Activated T-helper 1 cell treated with anti-CD3 and anti-CD28 coated beads, Interleukin-12 subunit alpha, Interleukin-12 subunit beta, Interleukin-2, Interleukin-4 antibody, amounts not matched to agents 30 ng/mL and 10 ng/mL and 1 ng/mL, durations not matched to agents 14 hours and 24 hours and 36 hours (primary cell): ENCODE data around the gene ARL8B. TPM values are rescaled to one million over a fixed set of nuclear protein-coding genes. Genes with fewer than 3 reads are reported as not detected.

Experiments
- DNase-seq: peaks from one replicate; pipeline ENCODE4 v3.0.0; 2021; ENCODE audit warnings: low spot score
- H3K27ac Mint-ChIP-seq: one replicate; pipeline ENCODE4 v1.8.0; 2021; ENCODE audit warnings: mild to moderate bottlenecking, mixed read lengths
- H3K27me3 Mint-ChIP-seq: one replicate; pipeline ENCODE4 v1.8.0; 2022; ENCODE audit warnings: mild to moderate bottlenecking, moderate library complexity, mixed read lengths; ENCODE audit not compliant: insufficient read depth
- H3K36me3 Mint-ChIP-seq: one replicate; pipeline ENCODE4 v1.8.0; 2021; ENCODE audit warnings: low read depth, mixed read lengths
- H3K4me1 Mint-ChIP-seq: one replicate; pipeline ENCODE4 v1.8.0; 2021; ENCODE audit warnings: low read depth, mixed read lengths
- H3K4me3 Mint-ChIP-seq: one replicate; pipeline ENCODE4 v1.8.0; 2021; ENCODE audit warnings: mild to moderate bottlenecking, moderate library complexity, mixed read lengths
- H3K9me3 Mint-ChIP-seq: one replicate; pipeline ENCODE4 v1.8.0; 2021; ENCODE audit warnings: mixed read lengths
- intact Hi-C: fragments of 100-400 bp; cut with micrococcal nuclease; formaldehyde crosslinking; loops from one replicate; pipeline ENCODE4 v1.15.1; 2024
- total RNA-seq: library from RNA; stranded (reverse); gene quantifications from 2 replicates; pipeline ENCODE4 v1.2.3, GENCODE V29; 2022

The ARL8B gene
- total RNA-seq, 1 donor from 2014 or later, result 43.4 TPM

- Mint-ChIP-seq H3K27me3 (no peaks in the 10 kb centered on the region), H3K27ac (peak overlapping the region; percentile 13), H3K36me3 (peaks cover 50% of the 10 kb centered on the region), H3K9me3 (no peaks in the 10 kb centered on the region), H3K4me3 (no peak overlapping the region), H3K4me1 (no peaks in the 10 kb centered on the region)
- no peak for DNase-seq
- intact Hi-C loops, result no loop called here
These were observed 95.9 kb downstream of the ARL8B start for GRCh38 chr3:5217824-5218595.

- Mint-ChIP-seq H3K27me3 (no peaks in the 10 kb centered on the region), H3K4me1 (no peaks in the 10 kb centered on the region), H3K9me3 (no peaks in the 10 kb centered on the region), H3K27ac (no peak overlapping the region), H3K4me3 (no peak overlapping the region), H3K36me3 (peaks cover 42% of the 10 kb centered on the region)
- intact Hi-C loops, result no loop called here
- no peak for DNase-seq
These were observed 96.7 kb downstream of the ARL8B start for GRCh38 chr3:5218815-5219214.

- no peak for DNase-seq
- Mint-ChIP-seq H3K27me3 (no peaks in the 10 kb centered on the region), H3K36me3 (peaks cover 38% of the 10 kb centered on the region), H3K4me1 (no peaks in the 10 kb centered on the region), H3K9me3 (no peaks in the 10 kb centered on the region), H3K27ac (no peak overlapping the region), H3K4me3 (no peak overlapping the region)
- intact Hi-C loops, result no loop called here
These were observed 97.1 kb downstream of the ARL8B start for GRCh38 chr3:5219216-5219615.

- H3K4me1 Mint-ChIP-seq, result no peaks in the 10 kb centered on the region
- no peak for DNase-seq
- no peak overlapping the region for H3K4me3 Mint-ChIP-seq
- H3K27ac Mint-ChIP-seq, result no peak overlapping the region
- H3K36me3 Mint-ChIP-seq, result peaks cover 31% of the 10 kb centered on the region
- intact Hi-C loops, result no loop called here
- no peaks in the 10 kb centered on the region for H3K9me3 Mint-ChIP-seq
- H3K27me3 Mint-ChIP-seq, result no peaks in the 10 kb centered on the region
These were observed 98.1 kb downstream of the ARL8B start for GRCh38 chr3:5220193-5220592.

- Mint-ChIP-seq H3K4me3 (no peak overlapping the region), H3K9me3 (no peaks in the 10 kb centered on the region), H3K4me1 (no peaks in the 10 kb centered on the region), H3K27ac (no peak overlapping the region), H3K36me3 (peaks cover 25% of the 10 kb centered on the region), H3K27me3 (no peaks in the 10 kb centered on the region)
- no peak for DNase-seq
- intact Hi-C loops, result no loop called here
These were observed 98.8 kb downstream of the ARL8B start for GRCh38 chr3:5220667-5221431.

- no peaks in the 10 kb centered on the region for H3K27me3 Mint-ChIP-seq
- intact Hi-C loops, result no loop called here
- peaks cover 20% of the 10 kb centered on the region for H3K36me3 Mint-ChIP-seq
- H3K4me3 Mint-ChIP-seq, result no peak overlapping the region
- no peaks in the 10 kb centered on the region for H3K9me3 Mint-ChIP-seq
- no peak for DNase-seq
- H3K4me1 Mint-ChIP-seq, result no peaks in the 10 kb centered on the region
- H3K27ac Mint-ChIP-seq, result no peak overlapping the region
These were observed 99.6 kb downstream of the ARL8B start for GRCh38 chr3:5221701-5222100.

GRCh38 chr3:5222283-5223005, 100.4 kb downstream of the ARL8B start:
- H3K4me1 Mint-ChIP-seq, result no peaks in the 10 kb centered on the region
- no peaks in the 10 kb centered on the region for H3K27me3 Mint-ChIP-seq
- peaks cover 14% of the 10 kb centered on the region for H3K36me3 Mint-ChIP-seq
- DNase-seq, result no peak
- H3K4me3 Mint-ChIP-seq, result no peak overlapping the region
- H3K27ac Mint-ChIP-seq, result no peak overlapping the region
- no peaks in the 10 kb centered on the region for H3K9me3 Mint-ChIP-seq
- intact Hi-C loops, result no loop called here

GRCh38 chr3:5226783-5227182, 104.7 kb downstream of the ARL8B start:
- Mint-ChIP-seq H3K36me3 (no peaks in the 10 kb centered on the region), H3K27me3 (peaks cover 2% of the 10 kb centered on the region), H3K27ac (no peak overlapping the region), H3K9me3 (no peaks in the 10 kb centered on the region), H3K4me3 (no peak overlapping the region), H3K4me1 (no peaks in the 10 kb centered on the region)
- intact Hi-C loops, result no loop called here
- no peak for DNase-seq

- H3K4me1 Mint-ChIP-seq, result no peaks in the 10 kb centered on the region
- H3K36me3 Mint-ChIP-seq, result no peaks in the 10 kb centered on the region
- H3K27me3 Mint-ChIP-seq, result peaks cover 2% of the 10 kb centered on the region
- no peak for DNase-seq
- H3K9me3 Mint-ChIP-seq, result no peaks in the 10 kb centered on the region
- intact Hi-C loops, result no loop called here
- H3K27ac Mint-ChIP-seq, result no peak overlapping the region
- no peak overlapping the region for H3K4me3 Mint-ChIP-seq
These were observed 105.7 kb downstream of the ARL8B start for GRCh38 chr3:5227812-5228211.

- Mint-ChIP-seq H3K4me1 (no peaks in the 10 kb centered on the region), H3K9me3 (no peaks in the 10 kb centered on the region), H3K4me3 (no peak overlapping the region), H3K27me3 (peaks cover 2% of the 10 kb centered on the region), H3K27ac (no peak overlapping the region), H3K36me3 (no peaks in the 10 kb centered on the region)
- intact Hi-C loops, result no loop called here
- DNase-seq, result no peak
These were observed 107.3 kb downstream of the ARL8B start for GRCh38 chr3:5229414-5229813.

Other genes with a start within 250 kb of the ARL8B start
- 449 and 458 TPM in 2 replicates for gene BHLHE40, start 142.9 kb upstream of the ARL8B start, total RNA-seq
- 169 and 192 TPM in 2 replicates for gene EDEM1, start 65.4 kb downstream of the ARL8B start, total RNA-seq